Amniotic stem cell (primary cell): ENCODE data around the gene DIRAS3.
"Not testable (repeated sequence)": the region's sequence is repeated elsewhere in the genome, so short reads cannot be mapped to it uniquely, and the experiment has no call there.

ENCODE experiments used
- DNase-seq: peaks from one replicate; lab custom pipeline; 2025; lab: John Stamatoyannopoulos, UW

DIRAS3 gene

DNA sequence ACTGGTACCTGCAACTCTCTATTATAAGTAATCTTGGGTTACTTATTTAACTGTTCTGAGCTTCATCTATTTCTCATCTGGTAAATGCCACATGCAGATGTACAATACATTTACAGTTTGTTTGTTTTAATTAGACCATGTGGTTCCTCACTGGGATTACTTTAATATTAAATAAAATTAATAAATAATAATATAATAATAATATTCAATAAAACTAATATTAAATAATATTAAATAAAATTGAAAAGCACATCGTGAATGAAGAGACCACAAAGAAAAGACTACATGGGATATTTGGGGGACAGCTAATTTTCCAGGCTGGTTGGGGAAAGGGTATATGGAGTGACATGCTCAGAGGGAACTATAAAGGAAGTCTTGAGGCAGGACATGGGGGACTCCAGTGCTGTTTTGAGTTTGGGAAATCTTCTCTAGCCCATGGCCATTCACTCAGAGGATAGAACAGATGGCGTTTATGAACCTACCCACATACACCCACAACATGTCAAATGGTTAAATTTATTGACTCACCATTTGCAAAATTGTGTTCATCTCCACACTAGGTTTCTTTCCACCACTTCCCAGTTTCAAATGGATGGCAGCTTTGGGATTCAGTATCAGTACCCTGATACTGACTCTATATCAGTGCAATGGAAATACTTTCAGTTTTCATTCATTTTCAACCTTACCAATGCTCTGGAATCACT is 25.6 kb downstream of the DIRAS3 start:
- no peak for DNase-seq

DNA sequence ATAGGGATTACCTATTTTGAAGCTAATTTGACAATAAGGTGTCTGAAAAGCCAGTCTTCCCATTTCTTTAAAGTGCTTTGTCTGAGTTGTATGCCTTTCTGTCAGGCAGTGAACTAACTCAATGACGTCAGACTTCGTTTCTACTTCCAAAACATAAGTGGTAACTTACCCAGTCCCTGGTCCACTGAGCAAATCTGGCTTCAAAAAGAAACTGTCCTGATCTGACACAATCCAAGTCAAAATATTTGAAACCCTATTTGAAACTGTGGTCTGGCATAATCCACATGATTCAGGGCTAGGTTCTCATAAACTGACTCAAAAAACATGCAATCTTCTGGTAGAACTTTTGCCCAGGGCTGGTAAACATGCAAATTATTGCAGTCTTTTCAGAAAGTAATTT is 34.0 kb downstream of the DIRAS3 start:
- no peak for DNase-seq

DNA sequence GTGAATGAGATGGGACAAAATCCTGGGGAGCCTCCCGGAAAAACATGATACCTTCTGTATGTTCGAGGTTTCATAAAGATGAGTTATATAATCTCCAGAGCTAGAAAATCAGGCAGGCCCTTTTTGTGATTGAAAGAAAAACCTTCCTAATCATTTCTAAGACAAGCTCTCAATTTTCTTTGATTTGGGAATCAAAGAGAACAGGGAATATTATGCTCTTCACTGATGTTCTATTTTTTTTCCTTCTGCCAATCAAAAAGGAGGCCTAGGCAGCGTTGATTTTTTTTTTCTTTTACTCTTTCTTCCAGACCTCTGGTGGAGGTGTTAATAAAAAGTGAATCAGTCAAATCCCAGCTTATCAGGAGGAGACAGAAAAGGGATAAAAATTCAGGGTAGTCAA is 34.5 kb downstream of the DIRAS3 start:
- no peak for DNase-seq

DNA sequence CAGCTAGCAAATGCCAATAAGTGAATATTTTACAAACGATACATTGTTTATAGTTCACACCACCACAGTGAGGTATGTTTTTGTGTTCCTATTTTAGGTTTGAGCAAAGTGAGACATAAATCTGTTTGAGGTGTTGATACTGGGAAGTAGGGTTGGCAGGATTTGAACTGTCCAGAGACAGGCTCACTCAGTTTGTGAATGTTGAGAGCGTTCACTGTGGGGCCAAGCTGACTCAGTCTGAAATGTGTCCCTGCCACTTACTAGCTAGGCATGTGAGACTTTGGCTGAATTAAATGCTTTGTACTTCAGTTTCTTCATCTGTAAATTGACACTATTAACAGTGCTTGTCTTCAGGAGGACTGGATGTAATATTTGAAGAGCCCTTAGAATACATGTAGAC is 35.1 kb downstream of the DIRAS3 start:
- DNase-seq: no peak

DNA sequence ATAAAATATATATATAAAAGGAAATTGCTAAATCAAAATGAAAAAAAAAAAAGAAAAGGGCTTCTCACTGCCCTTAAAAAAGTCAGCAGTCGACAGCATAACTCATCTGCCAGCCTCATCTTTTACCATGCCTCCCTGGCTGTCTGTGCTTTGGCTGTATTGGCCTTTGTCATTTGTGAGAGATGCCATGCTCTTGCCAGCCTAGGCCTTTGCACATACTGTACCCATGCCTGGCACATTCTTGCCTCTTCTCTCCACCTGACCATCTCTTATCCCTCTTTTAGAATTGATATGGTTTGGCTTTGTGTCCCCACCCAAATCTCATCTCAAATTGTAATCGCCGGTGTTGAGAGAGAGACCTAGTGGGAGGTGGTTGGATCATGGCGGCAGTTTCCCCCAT is 37.1 kb downstream of the DIRAS3 start:
- DNase-seq: no peak

DNA sequence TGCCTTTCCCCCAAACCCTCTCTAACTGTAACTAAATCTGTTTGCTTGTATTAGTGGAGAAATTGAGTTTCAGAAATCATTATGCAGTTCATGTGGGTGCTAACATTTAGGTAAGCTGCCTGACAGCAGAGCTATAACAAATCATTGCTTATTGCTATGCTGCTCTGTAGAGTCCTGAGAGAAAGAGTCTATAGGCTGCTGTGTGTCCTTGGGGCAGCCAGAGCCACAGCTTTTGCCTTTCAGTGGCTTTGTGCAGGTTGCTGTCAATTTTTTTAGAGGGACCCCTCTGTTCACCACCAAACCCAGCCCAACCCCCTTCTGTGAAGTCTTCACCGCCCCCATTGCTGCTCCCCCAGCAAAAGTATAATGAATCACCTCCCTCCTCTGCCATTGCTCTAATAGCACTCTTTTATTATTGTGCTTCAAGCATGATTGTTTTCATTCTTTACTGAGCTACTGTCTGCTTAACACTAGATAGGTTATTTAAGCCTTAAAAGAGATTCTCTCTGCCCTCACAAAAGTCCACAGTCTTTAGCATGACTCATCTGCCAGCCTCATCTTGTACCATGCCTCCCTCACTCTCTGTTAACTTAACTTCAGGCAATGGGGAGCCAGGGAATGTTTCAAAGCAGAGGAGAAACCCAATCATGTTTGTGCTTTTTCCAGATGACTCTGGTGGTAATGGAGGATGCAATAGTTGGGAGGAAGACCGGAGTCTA is 38.6 kb downstream of the DIRAS3 start:
- DNase-seq: no peak

DNA sequence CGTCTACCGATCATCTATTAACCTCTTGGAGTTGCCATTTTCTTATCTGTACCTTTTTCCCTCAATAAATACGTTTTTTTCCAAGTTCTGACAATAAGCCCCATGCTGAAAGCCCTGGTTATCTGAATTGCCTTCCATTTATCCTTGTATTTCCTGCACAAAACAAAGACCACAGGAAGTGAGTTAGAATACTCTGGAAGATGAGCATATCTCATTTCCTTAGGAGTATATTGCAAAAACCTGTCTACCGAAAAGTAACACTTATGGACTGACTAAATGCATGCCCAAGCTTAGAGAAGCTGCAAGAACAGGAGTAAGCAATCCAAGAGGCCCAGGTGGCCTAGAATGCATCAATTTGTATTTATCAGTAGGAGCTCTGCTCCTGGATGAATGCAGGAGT is 39.9 kb downstream of the DIRAS3 start:
- DNase-seq: no peak

DNA sequence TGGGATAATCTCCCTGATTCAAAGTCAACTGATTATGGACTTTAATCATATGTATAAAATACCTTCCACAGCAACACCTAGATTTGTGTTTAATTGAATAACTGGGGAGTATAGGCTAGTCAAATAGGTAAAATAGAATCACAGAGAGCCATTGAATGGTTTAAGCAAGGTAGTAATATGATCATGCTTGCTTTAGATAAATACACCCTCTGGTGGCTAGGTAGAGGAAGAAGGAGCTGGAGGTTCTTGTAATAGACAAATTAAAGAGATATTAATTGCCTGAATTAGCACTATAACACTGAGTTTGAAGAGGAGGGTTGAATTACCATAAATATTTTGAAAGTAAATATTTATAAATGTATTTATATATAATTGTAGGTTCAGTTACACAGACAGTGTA is 40.3 kb downstream of the DIRAS3 start:
- DNase-seq: no peak

DNA sequence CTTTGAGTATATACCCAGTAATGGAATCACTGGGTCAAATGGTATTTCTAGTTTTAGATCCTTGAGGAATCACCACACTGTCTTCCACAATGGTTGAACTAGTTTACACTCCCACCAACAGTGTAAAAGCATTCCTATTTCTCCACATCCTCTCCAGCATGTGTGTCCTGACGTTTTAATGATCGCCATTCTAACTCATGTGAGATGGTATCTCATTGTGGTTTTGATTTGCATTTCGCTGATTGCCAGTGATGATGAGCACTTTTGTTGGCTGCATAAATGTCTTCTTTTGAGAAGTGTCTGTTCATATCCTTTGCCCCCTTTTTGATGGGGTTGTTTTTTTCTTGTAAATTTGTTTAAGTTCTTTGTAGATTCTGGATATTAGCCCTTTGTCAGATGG is 46.8 kb downstream of the DIRAS3 start:
- DNase-seq: not testable (repeated sequence)

DNA sequence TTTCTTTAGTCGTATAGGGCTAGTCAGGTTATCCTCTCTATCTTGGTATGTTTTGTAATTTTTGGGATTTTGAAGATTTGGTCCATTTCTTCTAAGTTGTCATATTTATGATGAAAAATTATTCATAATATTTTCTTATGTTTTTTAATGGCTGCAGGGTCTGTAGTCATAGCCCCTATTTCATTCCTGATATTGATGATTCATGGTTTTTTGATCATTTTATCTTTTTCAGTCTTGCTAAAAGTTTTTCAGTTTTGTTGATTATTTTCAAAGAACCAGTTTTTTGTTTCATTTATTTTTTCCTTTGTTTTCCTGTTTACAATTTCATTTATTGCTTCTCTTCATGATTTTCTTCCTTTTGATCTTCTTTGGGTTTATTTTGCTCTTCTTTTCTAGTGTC is 50.2 kb downstream of the DIRAS3 start:
- DNase-seq: no peak

DNA sequence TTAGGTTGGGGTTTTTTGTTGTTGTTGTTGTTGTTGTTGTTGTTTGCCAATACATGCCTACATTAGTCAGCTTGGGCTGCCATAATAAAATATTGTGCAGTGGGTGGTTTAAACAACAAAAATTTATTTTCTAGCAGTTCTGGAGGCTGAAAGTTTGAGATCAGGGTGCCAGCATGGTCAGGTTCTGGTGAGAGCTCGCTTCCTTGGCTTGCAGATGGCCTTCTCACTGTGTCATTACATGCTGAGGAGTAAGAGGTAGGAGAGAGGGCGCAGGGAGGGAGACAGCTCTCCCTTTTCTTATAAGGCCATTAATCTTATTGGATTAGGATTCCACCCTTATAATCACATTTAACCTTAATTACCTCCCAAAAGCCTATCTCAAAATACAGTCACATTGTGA is 52.7 kb downstream of the DIRAS3 start:
- DNase-seq: no peak
